Activated CD4-positive, alpha-beta T cell treated with anti-CD3 and anti-CD28 coated beads for 36 hours (primary cell): ENCODE data around the gene GAL3ST3. TPM values are rescaled to one million over a fixed set of nuclear protein-coding genes. Genes with fewer than 3 reads are reported as not detected.

Experiments used
- ATAC-seq: fragments of 200-7000 bp; cut with Tn5 transposase; one replicate; pipeline ENCODE4 v1.10.0; 2021; ENCODE audit warnings: mild to moderate bottlenecking, moderate library complexity
- CTCF ChIA-PET: fragments of 350-600 bp; sonication (Branson Sonifier 250); formaldehyde crosslinking; loops from one replicate; lab custom pipeline; 2021; ENCODE audit warnings: antibody characterized with exemption; lab: Charles Lee
- POLR2A ChIA-PET: fragments of 350-600 bp; sonication (Branson Sonifier 250); formaldehyde crosslinking; loops from one replicate; lab custom pipeline; 2021; ENCODE audit warnings: antibody characterized with exemption, inconsistent platforms; lab: Charles Lee
- DNase-seq: peaks from one replicate; pipeline ENCODE4 v3.0.0-alpha.2; 2020
- H3K27ac Mint-ChIP-seq: one replicate; pipeline ENCODE4 v1.8.0; 2021; ENCODE audit warnings: mixed read lengths
- H3K27me3 Mint-ChIP-seq: one replicate; pipeline ENCODE4 v1.8.0; 2021; ENCODE audit warnings: mixed read lengths
- H3K36me3 Mint-ChIP-seq: one replicate; pipeline ENCODE4 v1.8.0; 2021; ENCODE audit warnings: low read depth, mixed read lengths
- H3K4me1 Mint-ChIP-seq: one replicate; pipeline ENCODE4 v1.8.0; 2021; ENCODE audit warnings: mixed read lengths
- H3K4me3 Mint-ChIP-seq: one replicate; pipeline ENCODE4 v1.8.0; 2021; ENCODE audit warnings: mild to moderate bottlenecking, moderate library complexity, mixed read lengths
- H3K9me3 Mint-ChIP-seq: one replicate; pipeline ENCODE4 v1.8.0; 2021; ENCODE audit warnings: low read depth, mixed read lengths
- intact Hi-C, 2 experiments: fragments of 100-400 bp; cut with DNase I in 1 of 2; cut with micrococcal nuclease in 1 of 2; formaldehyde crosslinking; loops; one replicate each; pipeline versions ENCODE4 v1.14.2 to v1.15.1; 2022 to 2024; cut with DNase I, micrococcal nuclease
- total RNA-seq, 2 experiments: library from RNA; stranded (reverse); gene quantifications; one replicate each; pipeline ENCODE4 v1.2.3, GENCODE V29; 2021

The GAL3ST3 gene
- total RNA-seq, 2 experiments from 2014 or later: 0.51 to 0.69 TPM

DNA sequence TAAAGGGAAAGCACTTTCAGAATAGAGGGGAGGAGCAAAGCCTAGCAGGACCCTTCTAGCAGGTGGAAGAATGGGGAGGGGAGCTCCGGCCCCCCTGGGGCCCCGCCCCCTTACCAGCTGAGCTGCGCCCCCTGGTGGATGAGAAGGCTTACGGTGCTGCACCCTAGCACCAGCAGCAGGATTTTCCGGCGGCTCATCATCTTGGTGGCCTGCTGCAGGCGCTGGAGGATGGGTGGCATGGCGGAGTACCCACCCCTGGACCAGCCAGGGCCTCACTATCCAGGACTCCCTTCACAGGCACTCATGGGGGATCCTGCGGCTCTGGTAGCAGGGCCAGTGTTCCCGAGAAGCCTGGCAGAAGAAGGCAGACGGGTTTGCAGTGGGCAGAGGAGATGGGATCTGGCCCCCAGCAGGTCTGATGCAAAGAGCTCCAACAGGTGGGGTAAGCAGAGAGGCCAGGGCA, 3.8 kb downstream of the GAL3ST3 start:
- Mint-ChIP-seq H3K4me3 (peak overlapping the region; percentile 21), H3K4me1 (peaks cover 22% of the 10 kb centered on the region), H3K36me3 (no peaks in the 10 kb centered on the region), H3K9me3 (no peaks in the 10 kb centered on the region), H3K27ac (no peak overlapping the region), H3K27me3 (peaks cover 4% of the 10 kb centered on the region)
- ChIA-PET CTCF (interaction anchor here (0.5 to 4.9 kb wide), 45 partner anchors 8 to 485 kb away, joined by 3 to 29 read pairs (median 4); partner anchors contain the start of genes BANF1, CATSPER1, EIF1AD and MUS81), POLR2A (interaction anchor here (0.9 to 1.2 kb wide), 2 partner anchors 8 to 43 kb away, joined by 3 to 5 read pairs; partner anchors contain the start of gene BANF1)
- DNase-seq (peak; percentile 91), ATAC-seq (peak; percentile 93)
- intact Hi-C loops: loop anchor here in 1 of 2 experiments (2.0 kb wide), 1 partner anchor 42 kb away; the partner anchor contains the start of genes BANF1 and EIF1AD

DNA sequence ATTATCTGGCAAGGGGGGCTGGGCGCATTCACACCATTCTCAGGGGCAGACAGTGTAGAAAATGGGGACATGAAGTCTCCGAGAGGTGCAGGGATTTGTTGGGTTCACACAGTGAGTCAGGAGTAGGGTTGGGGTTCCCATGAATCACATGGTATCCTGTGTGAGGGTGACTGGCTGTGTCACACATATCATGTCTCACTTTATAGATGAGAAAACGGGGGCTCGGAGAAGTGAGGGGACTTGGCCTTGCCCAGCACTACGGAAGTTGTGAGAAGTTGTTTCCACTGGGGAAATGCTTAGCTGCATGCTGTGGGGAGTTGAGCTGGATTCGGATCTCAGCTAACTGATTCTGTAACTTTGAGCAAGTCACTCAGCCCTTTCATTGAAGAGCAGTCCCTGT, 4.2 kb downstream of the GAL3ST3 start:
- Mint-ChIP-seq H3K4me3 (no peak overlapping the region), H3K9me3 (no peaks in the 10 kb centered on the region), H3K36me3 (no peaks in the 10 kb centered on the region), H3K27ac (no peak overlapping the region), H3K4me1 (peaks cover 22% of the 10 kb centered on the region), H3K27me3 (peaks cover 4% of the 10 kb centered on the region)
- DNase-seq (peak; percentile 37), ATAC-seq (peak; percentile 78)
- ChIA-PET POLR2A (interaction anchor here (0.9 to 1.2 kb wide), 2 partner anchors 7 to 42 kb away, joined by 3 to 5 read pairs; partner anchors contain the start of gene BANF1), CTCF (interaction anchor here (0.5 to 4.9 kb wide), 40 partner anchors 8 to 430 kb away, joined by 3 to 29 read pairs (median 4); partner anchors contain the start of genes BANF1, CATSPER1, EIF1AD and PACS1)
- intact Hi-C loops: loop anchor here in 1 of 2 experiments (2.0 kb wide), 1 partner anchor 42 kb away; the partner anchor contains the start of genes BANF1 and EIF1AD

DNA sequence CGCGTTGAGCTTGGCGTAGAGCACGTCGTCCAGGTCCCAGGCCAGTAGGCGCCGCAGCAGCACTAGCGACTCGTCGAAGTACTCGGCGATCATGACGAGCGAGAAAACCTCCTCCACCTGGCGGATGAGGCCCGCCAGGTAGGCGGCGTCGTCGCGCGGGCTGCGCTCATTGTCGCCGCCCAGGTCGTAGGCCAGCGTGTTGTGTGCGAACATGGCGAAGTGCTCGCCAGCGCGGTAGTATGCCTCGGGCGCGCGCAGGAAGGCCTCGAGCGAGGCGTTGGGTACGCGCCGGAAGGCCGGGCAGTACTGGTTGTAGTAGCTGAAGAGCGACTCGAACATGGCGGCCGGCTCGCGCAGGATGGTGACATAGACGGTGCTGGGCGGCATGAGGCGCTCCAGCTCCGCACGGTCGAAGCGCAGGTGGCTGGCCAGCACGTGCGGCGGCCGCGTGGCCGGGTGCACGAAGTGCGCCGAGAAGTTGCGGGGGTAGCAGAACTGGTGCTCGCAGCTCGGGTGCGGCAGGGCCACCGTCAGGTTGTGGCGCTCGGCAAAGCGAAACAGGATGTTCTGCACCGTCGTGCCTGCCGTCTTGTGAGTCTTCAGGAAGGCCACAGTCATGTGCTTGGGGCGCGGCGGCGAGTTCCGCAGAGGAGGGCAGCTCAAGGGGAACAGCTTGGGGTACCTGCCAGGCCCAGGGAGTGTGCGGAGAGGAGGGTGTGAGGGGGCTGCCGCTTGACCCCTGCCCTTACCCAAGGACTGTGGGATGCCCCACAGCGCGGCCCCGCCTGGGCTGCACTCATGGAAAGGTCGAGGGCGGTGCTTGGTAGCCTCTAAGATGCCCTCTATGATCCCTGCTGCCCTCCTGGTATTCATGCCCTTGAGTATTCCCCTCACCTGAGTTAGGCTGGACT, 5.7 kb downstream of the GAL3ST3 start:
- ChIA-PET CTCF (interaction anchor here (1.0 to 4.9 kb wide), 7 partner anchors 6 to 158 kb away, joined by 3 to 29 read pairs (median 13); partner anchors contain the start of gene SF3B2), POLR2A (no interaction called here)
- ATAC-seq (no peak), DNase-seq (no peak)
- peaks cover 15% of the 10 kb centered on the region for H3K4me1 Mint-ChIP-seq
- no peak overlapping the region for H3K27ac Mint-ChIP-seq
- H3K4me3 Mint-ChIP-seq: no peak overlapping the region
- H3K36me3 Mint-ChIP-seq: no peaks in the 10 kb centered on the region
- no peaks in the 10 kb centered on the region for H3K9me3 Mint-ChIP-seq
- H3K27me3 Mint-ChIP-seq: no peaks in the 10 kb centered on the region
- intact Hi-C loops: no loop called here

DNA sequence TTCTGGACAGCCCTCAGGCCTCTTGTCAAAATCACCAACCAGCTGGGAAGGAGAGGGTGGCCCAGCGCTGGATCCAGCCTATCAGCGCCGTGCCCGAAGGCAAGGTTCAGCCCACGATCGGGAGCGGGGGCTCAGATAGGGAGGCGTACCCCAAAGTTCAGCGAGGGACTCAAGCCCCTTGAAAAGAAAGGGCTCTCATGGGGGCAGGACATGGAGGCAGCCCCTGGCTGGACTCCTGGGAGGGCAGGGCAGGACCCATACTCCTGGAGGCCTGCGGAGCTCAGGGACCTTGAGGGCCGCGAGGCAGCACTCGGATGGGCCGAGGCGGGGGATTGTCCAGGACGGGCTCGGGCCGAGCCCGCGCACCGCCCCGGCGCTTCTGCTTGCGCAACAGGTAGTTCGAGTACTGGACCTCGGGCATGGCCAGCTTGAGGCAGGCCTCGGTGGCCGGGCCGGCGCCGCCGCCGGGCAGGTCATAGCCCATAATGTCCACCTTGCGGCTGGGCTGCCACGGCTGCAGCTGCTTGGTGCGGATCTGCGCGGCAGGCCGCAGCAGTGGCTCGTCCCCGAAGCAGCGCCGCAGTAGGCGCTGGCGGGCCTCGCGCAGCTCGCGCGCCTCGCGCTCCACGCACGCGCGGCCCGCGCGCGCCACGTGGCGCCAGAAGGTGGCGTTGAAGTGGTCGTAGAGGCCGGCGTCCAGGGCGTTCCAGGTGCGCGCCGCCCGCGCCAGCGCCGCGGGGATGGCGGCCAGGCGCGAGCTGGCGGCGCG, 6.5 kb downstream of the GAL3ST3 start:
- no peak overlapping the region for H3K4me3 Mint-ChIP-seq
- intact Hi-C loops: no loop called here
- no peaks in the 10 kb centered on the region for H3K36me3 Mint-ChIP-seq
- peaks cover 15% of the 10 kb centered on the region for H3K4me1 Mint-ChIP-seq
- H3K27me3 Mint-ChIP-seq: no peaks in the 10 kb centered on the region
- ATAC-seq: no peak
- ChIA-PET CTCF (interaction anchor here (0.6 to 1.5 kb wide), 4 partner anchors 20 to 319 kb away, joined by 3 to 4 read pairs (median 3); partner anchors contain the start of gene MUS81), POLR2A (no interaction called here)
- no peaks in the 10 kb centered on the region for H3K9me3 Mint-ChIP-seq
- DNase-seq: no peak
- H3K27ac Mint-ChIP-seq: no peak overlapping the region

DNA sequence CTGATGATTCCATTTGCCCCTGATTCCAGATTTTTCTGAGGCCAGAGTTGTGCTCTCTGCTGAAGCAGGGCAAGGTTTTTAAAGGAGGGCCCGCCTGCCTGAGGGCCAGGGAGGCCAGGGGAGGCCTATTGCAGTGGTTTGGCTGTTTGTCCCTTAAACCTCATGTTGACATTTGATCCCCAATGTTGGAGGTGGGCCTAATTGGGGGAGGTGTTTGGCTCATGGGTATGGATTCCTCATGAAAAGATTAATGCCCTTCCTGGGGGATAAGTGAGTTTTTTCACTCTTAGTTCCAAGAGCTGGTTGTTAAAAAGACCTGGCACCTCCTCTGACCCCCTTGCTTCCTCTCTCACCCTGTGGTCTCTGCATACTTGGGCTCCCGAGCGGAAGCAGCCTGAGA, 9.2 kb downstream of the GAL3ST3 start:
- no peaks in the 10 kb centered on the region for H3K9me3 Mint-ChIP-seq
- ChIA-PET CTCF (interaction anchor here (1.0 kb wide), 1 partner anchor 28 kb away, joined by 3 read pairs; no protein-coding TSS in a partner anchor), POLR2A (no interaction called here)
- H3K36me3 Mint-ChIP-seq: no peaks in the 10 kb centered on the region
- H3K27ac Mint-ChIP-seq: no peak overlapping the region
- ATAC-seq (no peak), DNase-seq (no peak)
- no peak overlapping the region for H3K4me3 Mint-ChIP-seq
- intact Hi-C loops: no loop called here
- peaks cover 4% of the 10 kb centered on the region for H3K4me1 Mint-ChIP-seq
- peaks cover 2% of the 10 kb centered on the region for H3K27me3 Mint-ChIP-seq

DNA sequence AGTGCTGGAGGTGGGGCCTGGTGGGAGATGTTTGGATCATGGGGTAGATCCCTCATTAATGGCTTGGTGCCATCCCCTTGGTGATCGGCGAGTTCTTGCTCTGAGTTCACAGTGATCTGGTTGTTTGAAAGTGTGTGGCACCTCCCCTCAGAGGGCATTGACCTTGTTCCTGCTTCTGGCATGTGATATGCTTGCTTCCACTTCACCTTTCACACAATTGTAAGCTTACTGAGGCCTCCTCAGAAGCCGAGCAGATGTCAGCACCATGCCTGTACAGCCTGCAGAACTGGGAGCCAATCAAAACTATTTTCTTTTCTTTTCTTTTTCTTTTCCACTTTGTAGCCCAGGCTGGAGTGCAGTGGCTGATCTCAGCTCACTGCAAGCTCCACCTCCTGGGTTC, 11.6 kb downstream of the GAL3ST3 start:
- no peak for DNase-seq
- Mint-ChIP-seq H3K9me3 (no peaks in the 10 kb centered on the region), H3K27me3 (peaks cover 4% of the 10 kb centered on the region), H3K4me1 (no peaks in the 10 kb centered on the region), H3K4me3 (no peak overlapping the region), H3K36me3 (no peaks in the 10 kb centered on the region), H3K27ac (no peak overlapping the region)
- intact Hi-C loops: no loop called here
- ChIA-PET POLR2A (interaction anchor here (0.7 kb wide), 1 partner anchor 8 kb away, joined by 3 read pairs; no protein-coding TSS in a partner anchor), CTCF (interaction anchor here (1.2 to 3.7 kb wide), 2 partner anchors 9 to 27 kb away, joined by 4 to 19 read pairs; no protein-coding TSS in a partner anchor)
- no peak for ATAC-seq

DNA sequence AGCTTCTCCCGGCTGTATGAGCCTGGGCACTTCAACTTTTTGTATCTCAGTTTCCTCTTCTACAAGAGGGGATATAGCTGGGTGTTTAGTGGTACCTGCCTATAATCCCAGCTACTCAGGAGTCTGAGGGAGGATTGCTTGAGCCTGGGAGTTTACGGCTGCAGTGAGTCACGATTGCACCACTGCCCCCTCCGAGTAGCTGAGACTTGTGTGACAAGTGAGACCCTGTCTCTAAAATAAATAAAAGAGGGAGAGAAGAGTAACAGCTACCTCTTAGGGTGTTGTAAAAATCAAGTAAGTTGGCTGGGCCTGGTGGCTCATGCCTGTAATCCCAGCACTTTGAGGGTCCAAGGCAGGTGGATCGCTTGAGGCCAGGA, 12.6 kb downstream of the GAL3ST3 start:
- no peak for DNase-seq
- ATAC-seq: no peak
- no peaks in the 10 kb centered on the region for H3K36me3 Mint-ChIP-seq
- H3K27ac Mint-ChIP-seq: no peak overlapping the region
- H3K27me3 Mint-ChIP-seq: peaks cover 4% of the 10 kb centered on the region
- CTCF ChIA-PET: interaction anchor here (1.1 to 3.7 kb wide), 3 partner anchors 10 to 148 kb away, joined by 3 to 19 read pairs (median 6); partner anchors contain the start of gene FIBP
- intact Hi-C loops: no loop called here
- H3K9me3 Mint-ChIP-seq: no peaks in the 10 kb centered on the region
- H3K4me1 Mint-ChIP-seq: no peaks in the 10 kb centered on the region
- no peak overlapping the region for H3K4me3 Mint-ChIP-seq
- POLR2A ChIA-PET: no interaction called here

DNA sequence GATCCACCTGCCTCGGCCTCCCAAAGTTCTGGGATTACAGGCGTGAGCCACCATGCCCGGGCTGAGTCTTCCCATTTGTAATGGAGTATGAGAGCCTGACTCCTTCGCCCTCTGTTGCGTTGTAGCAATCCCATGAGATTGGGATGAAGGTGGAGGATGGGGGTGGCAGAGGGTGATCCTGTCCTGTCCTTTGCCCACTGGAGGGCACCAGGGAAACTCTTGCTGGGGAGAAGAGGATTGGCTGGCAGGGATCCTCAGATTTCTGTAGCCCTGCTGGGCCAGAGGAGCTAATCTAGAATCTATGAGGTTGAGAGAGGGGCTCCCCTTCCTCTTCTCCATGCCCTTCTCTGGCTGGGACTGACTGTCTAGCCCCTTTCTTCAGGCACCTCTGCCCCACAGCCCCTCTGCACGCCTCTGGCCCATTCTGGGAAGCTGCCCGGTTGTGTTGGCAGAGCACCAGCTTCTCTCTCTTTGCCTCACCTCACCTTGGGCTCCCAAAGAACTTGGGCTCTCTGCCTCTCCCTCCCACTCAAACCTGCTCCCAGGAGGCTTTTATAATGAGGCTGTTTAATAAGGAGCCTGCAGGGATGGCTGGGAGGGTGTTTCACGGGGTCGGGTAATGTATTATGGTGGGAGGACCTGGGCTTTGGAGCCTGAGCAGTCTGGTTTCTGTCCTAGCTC, 13.2 kb downstream of the GAL3ST3 start:
- intact Hi-C loops: no loop called here
- no peaks in the 10 kb centered on the region for H3K36me3 Mint-ChIP-seq
- no peak overlapping the region for H3K4me3 Mint-ChIP-seq
- H3K27me3 Mint-ChIP-seq: peaks cover 4% of the 10 kb centered on the region
- CTCF ChIA-PET: interaction anchor here (0.6 to 3.7 kb wide), 4 partner anchors 10 to 771 kb away, joined by 3 to 19 read pairs (median 5); partner anchors contain the start of gene FIBP
- DNase-seq (no peak), ATAC-seq (no peak)
- POLR2A ChIA-PET: no interaction called here
- no peak overlapping the region for H3K27ac Mint-ChIP-seq
- H3K4me1 Mint-ChIP-seq: no peaks in the 10 kb centered on the region
- no peaks in the 10 kb centered on the region for H3K9me3 Mint-ChIP-seq

DNA sequence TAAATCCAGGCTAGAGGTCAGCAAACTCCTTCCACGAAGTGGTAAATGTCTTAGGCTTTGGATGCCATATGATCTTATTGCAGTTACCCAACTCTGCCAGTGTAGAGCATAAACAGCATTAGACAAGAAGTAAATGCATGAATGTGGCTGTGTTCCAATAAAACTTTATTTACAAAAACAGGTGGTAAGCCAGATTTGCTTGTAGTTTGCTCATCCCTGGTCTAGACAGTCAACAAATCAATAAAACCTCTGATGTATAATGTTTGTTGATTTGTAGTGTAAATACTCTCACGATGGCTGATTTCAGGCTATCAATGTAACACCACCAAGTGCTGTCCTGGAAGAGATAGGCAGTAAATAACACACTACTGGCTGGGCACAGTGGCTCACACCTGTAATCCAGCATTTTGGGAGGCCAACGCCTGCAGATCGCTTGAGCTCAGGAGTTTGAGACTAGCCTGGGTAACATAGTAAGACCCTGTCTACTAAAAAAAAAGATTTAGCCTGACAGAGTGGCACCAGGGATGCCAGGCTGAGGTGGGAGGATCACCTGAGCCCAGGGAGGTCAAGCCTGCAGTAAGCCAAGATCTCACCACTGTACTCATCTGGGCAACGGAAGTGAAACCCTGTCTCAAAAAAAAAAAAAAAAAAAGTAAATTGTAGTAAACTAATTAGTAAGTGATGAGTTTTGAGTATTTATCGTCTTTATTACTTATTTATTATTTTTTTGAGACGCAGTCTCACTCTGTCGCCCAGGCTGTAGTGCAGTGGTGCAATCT, 15.8 kb downstream of the GAL3ST3 start:
- DNase-seq (no peak), ATAC-seq (no peak)
- Mint-ChIP-seq H3K4me1 (no peaks in the 10 kb centered on the region), H3K36me3 (no peaks in the 10 kb centered on the region), H3K27me3 (peaks cover 4% of the 10 kb centered on the region), H3K9me3 (no peaks in the 10 kb centered on the region), H3K27ac (no peak overlapping the region), H3K4me3 (no peak overlapping the region)
- POLR2A ChIA-PET: no interaction called here
- CTCF ChIA-PET: interaction anchor here (2.4 kb wide), 1 partner anchor 10 kb away, joined by 11 read pairs; no protein-coding TSS in a partner anchor
- intact Hi-C loops: no loop called here
